Stimulated activated CD4-positive, alpha-beta T cell treated with anti-CD3 and anti-CD28 coated beads, TNF-alpha, amount 100 ng/mL, for 48 hours (primary cell): ENCODE data around the gene PRXL2C.
"Not testable (repeated sequence)": the region's sequence is repeated elsewhere in the genome, so short reads cannot be mapped to it uniquely, and the experiment has no call there.

Experiments
- DNase-seq, 3 donors: peaks; one replicate each; pipeline ENCODE4 v3.0.0-alpha.2; 2020; ENCODE audit warnings: low read depth in 3 of 3

The PRXL2C gene, protein sequence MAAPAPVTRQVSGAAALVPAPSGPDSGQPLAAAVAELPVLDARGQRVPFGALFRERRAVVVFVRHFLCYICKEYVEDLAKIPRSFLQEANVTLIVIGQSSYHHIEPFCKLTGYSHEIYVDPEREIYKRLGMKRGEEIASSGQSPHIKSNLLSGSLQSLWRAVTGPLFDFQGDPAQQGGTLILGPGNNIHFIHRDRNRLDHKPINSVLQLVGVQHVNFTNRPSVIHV

DNA sequence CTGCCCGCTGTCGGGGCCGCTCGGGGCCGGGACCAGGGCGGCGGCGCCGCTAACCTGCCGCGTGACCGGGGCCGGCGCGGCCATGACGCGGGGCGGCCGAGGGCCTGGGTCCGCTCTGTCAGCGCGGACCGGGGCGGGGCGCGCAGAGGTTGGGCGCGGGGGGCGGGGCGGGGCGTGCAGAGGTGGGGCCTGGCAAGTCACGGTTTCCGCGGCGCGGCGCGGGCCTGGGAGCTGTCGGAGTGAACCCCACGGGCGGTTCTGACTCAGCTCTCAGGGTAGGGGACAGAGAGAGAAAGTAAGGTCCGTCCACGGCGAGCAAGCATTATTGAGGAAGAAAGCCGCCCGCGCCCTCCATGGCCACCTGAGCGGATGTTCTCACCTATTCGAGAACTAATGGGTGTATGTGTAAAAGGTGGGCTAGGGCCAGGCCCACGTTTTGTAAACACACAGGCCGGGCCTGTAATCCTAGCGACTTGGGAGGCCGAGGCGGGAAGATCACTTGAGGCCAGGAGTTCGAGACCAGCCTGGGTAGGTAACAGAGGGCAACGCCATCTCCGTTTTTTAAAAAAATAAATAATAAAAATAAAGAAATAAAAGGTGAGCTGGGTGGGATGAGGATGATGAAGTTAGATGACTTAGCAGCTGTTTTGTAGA, at the start of gene PRXL2C:
TSS of gene PRXL2C (minus strand) at position 120 of the 654 bp plus-strand sequence. CDS start at position 84, 36 bp downstream.
- DNase-seq, result peak; percentile 62 to 85 (median 72)

DNA sequence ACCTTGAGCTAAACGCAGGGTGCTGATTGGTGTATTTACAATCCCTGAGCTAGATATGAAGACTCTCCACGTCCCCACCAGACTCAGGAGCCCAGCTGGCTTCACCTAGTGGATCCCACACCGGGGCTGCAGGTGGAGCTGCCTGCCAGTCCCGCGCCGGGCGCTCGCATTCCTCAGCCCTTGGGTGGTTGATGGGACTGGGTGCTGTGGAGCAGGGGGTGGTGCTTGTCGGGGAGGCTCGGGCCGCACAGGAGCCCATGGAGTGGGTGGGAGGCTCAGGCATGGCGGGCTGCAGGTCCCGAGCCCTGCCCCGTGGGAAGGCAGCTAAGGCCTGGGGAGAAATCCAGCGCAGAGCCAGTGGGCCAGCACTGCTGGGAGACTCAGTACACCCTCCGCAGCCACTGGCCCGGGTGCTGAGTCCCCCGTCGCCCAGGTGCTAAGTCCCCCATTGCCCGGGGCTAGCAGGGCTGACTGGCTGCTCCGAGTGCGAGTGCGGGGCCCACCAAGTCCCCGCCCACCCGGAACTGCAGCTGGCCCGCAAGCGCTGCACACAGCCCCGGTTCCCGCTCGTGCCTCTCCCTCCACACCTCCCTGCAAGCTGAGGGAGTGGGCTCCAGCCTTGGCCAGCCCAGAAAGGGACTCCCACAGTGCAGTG, 45.7 kb upstream of the PRXL2C start:
- not testable (repeated sequence) for DNase-seq

DNA sequence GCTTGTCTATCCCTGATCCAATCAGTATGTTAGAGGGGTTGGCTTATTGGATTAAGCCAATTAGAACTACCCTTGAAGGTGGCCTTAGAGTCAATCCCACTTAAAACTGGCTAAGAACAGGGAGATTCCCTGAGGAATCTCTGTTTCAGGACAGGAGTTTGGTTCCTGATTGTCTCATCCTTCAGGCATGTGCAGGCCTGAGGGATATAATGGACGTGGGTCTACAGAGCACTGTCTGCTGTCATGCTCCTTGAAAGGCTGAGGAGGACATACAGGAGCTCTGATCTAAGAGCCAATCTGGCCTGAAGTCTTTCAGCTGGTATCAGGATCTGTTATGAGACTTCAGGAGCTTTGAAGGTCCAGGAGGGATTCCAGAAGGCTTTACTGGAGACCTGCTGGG, 36.2 kb upstream of the PRXL2C start:
- DNase-seq, result no peak

DNA sequence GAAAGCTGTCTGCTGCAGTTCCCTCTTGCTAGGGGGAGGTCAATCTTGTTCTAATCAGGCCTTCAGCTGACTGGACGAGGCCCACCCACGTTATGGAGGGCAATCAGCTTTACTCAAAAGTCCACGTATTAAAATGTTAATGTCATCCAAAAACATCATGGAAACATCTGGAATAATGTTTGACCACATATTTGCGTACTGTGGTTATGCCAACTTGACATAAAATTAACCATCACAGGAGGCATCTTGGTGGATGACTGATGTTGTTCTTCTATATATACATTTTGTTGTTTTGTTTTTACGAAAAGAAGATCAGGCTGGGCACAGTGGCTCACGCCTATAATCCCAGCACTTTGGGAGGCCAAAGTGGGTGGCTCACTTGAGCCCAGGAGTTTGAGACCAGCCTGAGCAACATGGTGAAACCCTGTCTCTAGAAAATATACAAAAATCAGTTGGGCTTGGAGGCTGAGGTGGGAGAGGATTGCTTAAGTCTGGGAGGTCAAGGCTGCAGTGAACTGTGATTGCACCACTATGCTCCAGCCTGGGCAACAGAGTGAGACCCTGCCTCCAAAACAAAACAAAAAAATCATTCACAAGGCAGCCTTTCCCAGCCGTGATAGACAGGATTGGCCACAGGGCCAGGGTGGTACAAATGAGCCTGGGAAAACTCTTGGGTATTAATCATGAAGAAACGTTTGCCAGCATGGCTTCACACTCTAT, 33.8 kb upstream of the PRXL2C start:
- DNase-seq, result no peak

DNA sequence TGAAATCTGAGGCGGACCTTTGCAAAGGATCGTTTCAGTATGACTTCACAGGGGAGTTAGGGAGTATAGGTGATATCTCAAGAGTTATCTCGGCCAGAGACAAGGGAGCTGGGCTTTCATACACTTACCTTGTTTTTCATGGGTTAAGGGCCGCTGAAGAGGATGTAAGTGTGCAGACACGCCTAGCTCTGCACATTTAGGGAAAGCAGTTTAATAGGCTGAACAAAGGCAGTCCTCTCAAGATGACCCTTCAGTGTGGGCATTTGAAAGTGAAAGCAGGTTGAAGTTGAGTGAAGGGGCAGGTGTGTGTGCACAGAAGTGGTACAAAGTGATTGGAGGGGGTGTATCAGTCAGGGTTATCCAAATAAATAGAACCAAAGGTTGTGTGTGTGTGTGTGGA, 33.1 kb upstream of the PRXL2C start:
- DNase-seq, result no peak

DNA sequence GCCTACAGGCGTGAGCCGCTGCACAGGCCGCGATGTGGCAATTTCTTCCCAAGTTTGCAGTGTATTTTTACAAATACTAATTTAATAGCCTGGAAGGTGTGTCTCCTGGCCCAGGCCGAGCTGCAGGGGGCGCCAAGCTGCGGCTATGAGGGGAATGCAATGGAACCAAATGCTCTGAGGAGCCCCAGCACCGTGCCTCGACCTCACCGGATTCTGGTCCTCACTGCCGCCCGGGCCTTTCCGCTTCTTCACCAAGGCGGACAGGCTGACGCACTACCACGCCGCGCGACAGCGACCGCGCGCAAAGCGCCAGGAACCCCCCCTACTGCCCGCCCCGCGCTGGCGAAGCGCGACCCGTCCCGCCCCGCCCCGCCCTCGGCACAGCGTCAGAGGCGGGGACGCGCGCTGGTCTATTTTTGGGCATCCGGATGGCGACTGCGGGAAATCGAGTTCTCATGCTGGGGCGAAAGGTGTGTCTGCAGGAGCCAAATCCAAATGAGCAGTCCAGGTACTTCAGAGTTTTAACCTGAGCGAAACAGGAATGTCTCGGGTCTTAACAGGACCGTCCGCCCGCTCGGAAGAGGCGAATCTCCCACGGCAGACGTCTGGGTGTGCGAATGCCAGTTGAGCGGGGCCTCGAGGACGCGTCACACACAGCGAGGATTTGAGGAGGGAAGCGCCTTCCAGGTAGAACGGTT, 31.7 kb upstream of the PRXL2C start:
- DNase-seq, result peak; percentile 43 to 72 (median 58)

DNA sequence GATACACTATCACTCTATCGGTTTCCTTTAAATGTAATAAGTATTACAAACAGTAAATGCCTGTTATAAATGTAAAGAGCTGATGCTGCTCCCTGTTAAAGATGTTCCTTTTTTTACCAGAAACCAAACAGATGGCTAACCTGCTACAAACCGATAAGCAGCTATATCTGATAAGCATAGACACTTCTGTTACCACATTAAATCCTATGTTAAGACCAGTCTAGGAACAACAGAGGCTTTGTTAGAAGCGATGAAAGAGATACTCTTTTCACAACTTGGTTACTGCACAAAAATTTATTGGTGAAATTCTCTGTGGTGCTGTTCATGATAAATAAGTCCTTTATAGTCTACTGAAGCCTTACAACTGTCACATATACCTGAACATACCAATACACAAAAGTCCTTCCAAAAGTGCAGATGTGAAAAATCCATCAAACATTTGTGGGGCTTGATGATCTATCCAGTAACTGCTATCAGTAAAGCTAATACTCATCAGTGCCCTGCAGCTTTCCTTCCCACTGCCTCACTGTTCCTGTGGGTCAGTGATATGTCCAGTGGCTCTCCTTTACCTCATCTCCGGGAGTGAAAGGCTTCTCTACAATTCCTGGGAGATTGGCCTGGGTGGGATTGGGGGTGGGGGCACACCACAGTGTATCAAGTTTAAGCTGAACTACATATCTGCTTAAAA, 25.8 kb upstream of the PRXL2C start:
- DNase-seq, result no peak

DNA sequence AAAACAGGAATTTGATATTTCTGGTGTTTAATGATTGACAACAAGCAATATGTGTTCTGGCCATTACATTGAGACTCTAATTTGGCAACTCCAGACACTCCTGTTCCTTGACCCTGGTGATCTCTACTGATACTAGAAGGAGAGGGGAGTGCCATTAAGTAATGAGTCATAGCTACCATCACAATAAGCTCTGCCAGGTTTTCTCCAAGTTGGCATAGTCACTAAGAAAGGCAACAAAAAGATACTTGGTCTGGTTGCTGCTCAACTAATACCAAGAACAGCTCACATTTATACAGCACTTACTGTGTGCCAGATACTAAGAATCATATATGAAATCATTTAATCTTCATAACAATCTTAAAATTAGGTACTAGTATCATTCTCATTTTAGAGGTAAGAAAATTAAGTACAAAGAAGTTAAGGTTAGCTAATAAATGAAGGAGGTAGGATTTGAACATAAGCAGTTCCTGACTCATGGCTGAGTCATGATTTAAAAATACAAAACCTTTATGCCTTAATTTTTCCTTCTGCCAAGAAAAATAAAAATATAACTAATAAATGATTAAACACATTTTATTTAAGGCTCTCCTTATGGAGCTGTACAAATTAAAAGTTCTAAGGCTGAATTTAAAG, 19.9 kb upstream of the PRXL2C start:
- DNase-seq, result no peak

DNA sequence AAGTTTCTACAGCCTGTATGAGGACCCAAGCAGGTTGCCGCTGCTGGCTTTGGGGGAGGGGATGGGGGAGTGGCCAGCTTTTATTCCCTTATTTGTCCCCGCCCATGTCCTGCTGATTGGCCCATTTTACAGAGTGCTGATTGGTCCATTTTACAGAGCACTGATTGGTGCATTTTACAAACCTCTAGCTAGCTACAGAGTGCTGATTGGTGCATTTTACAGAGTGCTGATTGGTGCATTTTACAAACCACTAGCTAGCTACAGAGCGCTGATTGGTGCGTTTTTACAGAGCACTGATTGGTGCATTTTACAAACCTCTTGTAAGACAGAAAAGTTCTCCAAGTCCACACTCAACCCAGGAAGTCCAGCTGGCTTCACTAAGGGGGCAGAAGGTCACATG, 18.7 kb upstream of the PRXL2C start:
- DNase-seq, result not testable (repeated sequence)

DNA sequence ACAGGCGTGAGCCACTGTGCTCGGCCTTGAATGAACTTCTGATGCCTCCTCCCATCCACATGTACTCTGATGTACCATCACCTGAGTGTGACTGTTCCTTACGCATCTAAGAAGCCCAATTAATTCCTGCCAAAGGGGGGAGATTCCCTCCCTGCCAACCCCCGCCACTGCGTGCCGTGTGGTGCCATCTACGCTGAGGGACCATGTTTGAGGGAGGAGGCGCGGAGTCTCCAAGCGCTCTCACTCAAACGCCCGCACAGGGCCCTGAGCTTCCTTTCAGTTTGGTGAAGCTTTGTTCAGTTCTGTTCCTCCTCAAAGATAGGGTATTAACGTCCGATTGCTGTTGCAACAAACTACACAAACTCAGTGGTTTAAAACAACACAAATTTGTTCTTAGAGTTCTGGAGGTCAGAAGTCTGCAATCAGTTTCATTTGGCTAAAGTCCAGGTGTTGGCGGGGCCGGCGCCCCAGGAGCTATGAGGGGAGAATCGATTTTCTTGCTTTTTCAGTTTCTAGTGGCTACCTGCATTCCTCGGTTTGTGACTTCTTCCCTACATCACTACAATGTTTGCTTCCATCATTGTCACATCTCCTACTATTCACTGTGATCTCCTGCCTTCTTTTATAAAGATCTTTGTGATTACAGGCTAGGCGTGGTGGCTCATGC, 13.9 kb upstream of the PRXL2C start:
- no peak for DNase-seq

DNA sequence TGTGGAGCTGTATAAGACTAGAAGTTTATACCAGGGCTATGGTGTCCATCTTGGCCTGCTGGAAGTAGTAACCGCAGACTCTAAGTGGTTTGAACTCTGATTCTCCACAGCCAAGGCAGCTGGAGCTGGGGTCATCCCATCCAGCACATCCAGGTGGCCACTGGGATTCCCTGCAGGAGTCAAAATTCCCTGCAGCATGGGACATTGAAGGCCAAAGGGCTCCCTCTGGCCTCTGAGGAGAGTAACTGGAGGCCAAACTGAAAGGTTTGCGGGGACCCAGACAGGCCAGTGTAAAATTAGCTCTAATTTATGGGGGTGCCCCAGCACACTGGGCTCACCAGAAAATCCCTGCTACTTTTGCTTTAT, 12.2 kb upstream of the PRXL2C start:
- DNase-seq, result no peak

DNA sequence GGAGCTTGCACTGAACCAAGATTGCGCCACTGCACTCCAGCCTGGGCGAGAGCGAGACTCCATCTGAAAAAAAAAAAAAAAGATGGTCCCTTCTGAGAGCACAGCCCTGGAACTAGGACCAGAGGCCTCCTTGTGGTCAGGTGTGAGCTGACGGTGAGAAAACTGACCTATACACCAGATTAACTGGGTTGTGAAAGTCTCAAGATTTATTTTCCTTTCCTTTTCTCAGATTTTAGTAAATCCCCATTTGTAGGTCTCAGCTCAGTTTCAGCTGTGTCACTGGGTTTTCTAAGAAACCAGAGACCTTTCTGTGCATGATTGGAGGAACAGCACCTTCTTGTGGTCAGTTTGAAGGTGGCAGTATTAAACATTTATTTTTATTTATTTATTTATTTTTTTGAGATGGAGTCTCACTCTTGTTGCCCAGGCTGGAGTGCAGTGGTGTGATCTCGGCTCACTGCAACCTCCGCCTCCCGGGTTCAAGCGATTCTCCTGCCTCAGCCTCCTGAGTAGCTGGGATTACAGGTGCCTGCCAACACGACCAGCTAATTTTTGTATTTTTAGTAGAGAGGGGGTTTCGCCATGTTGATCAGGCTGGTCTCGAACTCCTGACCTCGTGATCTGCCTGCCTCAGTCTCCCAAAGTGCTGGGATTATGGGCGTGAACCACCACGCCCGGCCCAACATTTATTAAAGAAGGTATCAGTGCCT, 11.7 kb upstream of the PRXL2C start:
- not testable (repeated sequence) for DNase-seq

DNA sequence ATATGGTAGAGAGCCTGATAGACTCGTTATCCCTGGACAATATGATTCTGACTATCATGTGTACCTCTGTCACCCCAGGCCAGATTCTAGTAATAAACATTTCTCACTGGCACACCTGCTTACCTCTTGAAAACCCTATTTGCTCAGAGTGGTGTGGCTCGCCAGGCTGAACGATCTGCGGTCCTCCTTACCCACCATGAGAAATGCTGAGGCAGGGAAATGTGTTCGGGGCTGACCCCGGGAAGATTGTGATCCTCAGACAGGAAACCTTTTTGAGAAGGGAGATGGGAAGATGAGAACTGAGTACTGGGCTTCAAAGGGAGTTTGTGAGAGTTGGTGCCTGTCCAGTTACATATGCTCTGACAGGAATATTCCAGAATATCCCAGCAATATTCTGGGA, 10.7 kb upstream of the PRXL2C start:
- DNase-seq, result no peak

DNA sequence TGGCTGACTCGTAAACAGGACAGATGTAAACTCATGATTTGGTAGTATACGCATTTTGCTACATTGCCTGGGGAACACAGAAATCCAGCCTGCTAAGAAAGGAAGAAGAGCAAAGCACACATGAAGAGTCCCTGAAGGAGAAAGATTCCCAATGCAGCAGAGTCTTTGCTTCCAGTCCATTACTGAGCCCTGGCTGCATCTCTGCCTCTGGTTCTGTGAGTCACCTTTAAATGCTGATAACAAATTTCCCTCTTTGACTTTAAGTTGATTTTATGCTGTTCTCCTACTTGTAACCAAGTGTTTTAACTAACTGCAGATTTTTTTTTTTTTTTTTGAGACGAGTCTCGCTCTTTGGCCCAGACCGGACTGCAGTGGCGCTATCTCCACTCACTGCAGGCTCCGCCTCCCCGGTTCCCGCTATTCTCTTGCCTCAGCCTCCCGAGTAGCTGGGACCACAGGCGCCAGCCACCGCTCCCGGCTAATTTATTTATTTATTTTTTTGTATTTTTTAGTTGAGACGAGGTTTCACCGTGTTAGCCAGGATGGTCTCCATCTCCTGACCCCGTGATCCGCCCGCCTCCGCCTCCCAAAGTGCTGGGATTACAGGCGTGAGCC, 8.5 kb upstream of the PRXL2C start:
- no peak for DNase-seq

DNA sequence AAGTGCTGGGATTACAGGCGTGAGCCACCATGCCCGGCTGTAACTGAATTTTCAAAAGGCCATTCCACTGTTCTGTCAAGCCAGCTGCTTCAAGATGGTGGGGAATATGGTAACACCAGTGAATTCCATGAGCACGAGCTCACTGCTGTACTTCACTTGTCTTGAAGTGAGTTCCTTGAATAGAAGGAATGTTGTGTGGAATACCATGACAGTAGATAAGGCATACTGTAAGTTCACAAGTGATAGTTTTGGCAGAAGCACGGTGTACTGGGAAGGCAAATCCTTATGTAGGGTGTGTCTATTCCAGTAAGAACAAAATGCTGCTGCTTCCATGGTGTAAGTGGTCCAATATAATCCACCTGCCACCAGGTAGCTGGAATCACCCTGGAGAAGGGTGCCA, 6.6 kb upstream of the PRXL2C start:
- DNase-seq, result no peak

DNA sequence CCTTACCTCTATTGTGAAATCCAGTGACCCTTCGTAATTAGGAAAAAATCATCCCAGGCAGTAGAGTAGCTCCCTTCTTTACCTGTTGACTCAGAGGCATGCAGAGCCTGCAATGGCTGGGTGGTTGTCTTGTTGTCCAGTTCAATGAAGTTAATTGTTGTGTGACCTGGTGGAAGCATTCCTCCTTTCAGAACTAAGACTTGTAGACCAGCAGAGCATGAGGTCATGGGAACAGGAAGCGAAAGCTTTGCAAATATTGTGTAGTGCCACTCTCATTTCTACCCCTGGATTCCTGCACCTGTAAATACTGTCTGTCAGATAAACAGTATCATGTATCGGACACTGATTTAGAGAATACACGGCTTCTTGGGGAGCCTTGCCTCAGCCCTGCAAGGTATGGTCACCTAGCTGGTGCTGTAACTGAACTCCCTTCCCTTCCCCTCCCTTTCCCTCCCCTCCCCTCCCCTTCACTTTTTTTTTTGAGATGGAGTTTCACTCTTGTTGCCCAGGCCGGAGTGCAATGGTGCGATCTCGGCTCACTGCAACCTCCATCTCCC, 5.7 kb upstream of the PRXL2C start:
- no peak for DNase-seq

DNA sequence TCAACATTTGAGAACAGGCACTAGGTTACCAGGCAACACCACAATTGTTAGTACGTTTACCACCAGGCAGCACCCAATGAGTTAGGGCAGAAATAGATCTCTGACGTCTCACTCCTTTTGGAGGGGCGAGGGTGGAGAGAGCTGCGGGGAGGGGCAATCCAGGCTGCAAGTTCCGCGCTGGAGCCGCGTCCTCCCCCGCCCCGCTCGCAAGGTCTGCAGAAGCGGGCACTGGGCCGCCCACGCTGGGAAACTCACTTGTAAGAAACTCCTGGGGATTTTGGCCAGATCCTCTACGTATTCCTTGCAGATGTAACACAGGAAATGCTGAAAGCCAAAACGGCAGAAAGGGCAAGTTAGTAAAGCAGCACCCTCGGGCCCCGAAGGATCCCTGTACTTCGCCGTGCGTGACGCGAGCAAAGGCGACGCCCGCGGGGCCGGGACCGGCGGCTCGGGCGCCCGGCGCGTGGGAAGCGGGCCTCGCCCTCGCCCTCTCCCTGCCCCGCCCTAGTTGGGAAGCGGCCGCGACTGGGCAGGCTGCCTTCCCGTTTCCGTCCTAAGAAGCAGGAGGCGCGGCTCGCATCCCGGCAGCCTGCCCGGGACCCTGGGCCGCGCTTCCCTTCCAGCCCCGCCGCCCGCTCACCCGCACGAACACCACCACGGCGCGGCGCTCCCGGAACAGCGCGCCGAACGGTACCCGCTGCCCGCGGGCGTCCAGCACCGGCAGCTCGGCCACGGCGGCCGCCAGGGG, 493 bp downstream of the PRXL2C start:
- DNase-seq, result peak; percentile 21 to 44 (median 30)

DNA sequence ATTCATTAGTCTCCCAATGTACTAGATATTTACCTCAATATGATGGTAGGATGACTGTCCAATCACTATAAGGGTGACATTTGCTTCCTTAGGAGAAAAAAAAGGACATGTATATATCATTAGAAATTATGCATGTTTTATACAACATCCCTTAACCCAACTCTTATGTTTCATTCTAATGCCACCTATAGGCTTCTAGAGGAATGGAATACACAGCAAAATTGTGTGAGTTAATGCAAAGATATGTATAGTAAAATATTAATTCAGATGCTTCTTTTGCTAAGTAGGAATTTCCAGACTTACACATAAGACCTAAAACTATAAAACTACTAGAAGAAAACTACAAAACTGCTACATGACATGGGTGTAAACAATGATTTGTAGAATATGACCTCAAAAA, 3.5 kb downstream of the PRXL2C start:
- no peak for DNase-seq
